ENCODE measurements around the gene CHST11.

- TF ChIP-seq POLR2A (IDR thresholded peaks at IDR 0.05; ENCODE audit: low read depth, low read length) (no peak), TAF1 (IDR thresholded peaks at IDR 0.05; ENCODE audit: low read depth, low read length) (no peak)
Observed at GRCh38 chr12:104701301-104701700, 244.6 kb downstream of the CHST11 start.
